Endothelial cell of umbilical vein (primary cell): ENCODE measurements around the gene POLR2L.

Experiments
- EZH2 ChIP-seq: IDR thresholded peaks from 2 replicates; pipeline ENCODE4 v1.6.1; 2012; ENCODE audit warnings: borderline replicate concordance, low read depth, mild to moderate bottlenecking, moderate library complexity, low read length, inconsistent platforms; ENCODE audit not compliant: severe bottlenecking
- FOS ChIP-seq: IDR thresholded peaks from 2 replicates; pipeline ENCODE4 v1.6.1; 2011; ENCODE audit warnings: mild to moderate bottlenecking, low read length, moderate library complexity, borderline replicate concordance; ENCODE audit not compliant: insufficient read depth
- JUN ChIP-seq: IDR thresholded peaks from 2 replicates; pipeline ENCODE4 v1.6.1; 2011; ENCODE audit warnings: borderline replicate concordance, low read depth; ENCODE audit not compliant: insufficient read length, insufficient read depth
- POLR2A ChIP-seq: IDR thresholded peaks from 2 replicates; pipeline ENCODE4 v1.6.1; 2012; ENCODE audit warnings: low read depth, mild to moderate bottlenecking, control low read depth, low read length
- POLR2AphosphoS5 ChIP-seq: IDR thresholded peaks from 2 replicates; pipeline ENCODE4 v1.6.1; 2012; ENCODE audit warnings: low read depth, mild to moderate bottlenecking, control low read depth, low read length, moderate library complexity; ENCODE audit not compliant: insufficient read depth
- TF ChIP-seq, protein P1 (sequence below), 2 donors: IDR thresholded peaks; 1 replicate in 1 of 2; 2 replicates in 1 of 2; pipeline ENCODE4 v1.5.1; 2011; ENCODE audit warnings: low read length in 2 of 2, mild to moderate bottlenecking in 2 of 2, moderate library complexity in 2 of 2, control low read depth in 1 of 2, inconsistent platforms in 1 of 2, low read depth in 1 of 2; ENCODE audit not compliant: insufficient read depth in 1 of 2; ENCODE audit errors: extremely low read depth in 1 of 2
- TF ChIP-seq, protein P2 (sequence below): IDR thresholded peaks from 2 replicates; pipeline ENCODE4 v1.6.1; 2011; ENCODE audit not compliant: insufficient read depth, insufficient read length

DNA sequence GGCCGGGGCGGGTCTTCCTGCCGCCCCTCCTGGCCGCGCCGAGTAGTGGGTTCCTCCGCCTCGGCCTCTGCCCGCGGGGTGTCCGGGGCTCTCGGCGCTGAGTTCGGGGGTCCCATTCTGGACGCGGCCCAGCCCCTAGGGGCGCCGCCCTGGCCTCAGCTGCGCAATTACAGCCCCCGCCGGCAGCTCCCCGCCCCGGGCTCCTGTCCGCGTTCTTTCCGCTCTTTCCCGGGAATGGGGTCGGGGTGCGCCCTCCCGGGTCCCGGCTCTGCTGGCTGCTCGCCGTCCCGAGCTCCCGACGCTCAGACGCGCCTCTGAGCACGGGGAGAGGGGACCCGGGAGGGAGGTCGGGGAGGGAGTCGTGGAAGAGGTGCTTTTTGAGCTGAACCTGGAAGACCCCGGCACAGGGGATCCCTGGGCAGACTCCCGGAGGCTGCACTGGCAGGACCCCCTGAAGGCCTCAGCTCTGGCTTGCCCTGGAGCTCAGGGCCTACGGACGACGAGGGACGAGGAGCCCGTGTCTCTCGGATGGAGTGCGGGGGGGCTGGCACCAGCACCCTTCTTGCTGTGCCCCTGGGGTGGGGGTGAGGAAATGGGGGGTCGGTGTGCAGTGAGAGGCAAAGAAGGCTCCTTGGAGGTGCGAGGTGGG, 881 bp upstream of the POLR2L start:
- TF ChIP-seq, protein P1, sequence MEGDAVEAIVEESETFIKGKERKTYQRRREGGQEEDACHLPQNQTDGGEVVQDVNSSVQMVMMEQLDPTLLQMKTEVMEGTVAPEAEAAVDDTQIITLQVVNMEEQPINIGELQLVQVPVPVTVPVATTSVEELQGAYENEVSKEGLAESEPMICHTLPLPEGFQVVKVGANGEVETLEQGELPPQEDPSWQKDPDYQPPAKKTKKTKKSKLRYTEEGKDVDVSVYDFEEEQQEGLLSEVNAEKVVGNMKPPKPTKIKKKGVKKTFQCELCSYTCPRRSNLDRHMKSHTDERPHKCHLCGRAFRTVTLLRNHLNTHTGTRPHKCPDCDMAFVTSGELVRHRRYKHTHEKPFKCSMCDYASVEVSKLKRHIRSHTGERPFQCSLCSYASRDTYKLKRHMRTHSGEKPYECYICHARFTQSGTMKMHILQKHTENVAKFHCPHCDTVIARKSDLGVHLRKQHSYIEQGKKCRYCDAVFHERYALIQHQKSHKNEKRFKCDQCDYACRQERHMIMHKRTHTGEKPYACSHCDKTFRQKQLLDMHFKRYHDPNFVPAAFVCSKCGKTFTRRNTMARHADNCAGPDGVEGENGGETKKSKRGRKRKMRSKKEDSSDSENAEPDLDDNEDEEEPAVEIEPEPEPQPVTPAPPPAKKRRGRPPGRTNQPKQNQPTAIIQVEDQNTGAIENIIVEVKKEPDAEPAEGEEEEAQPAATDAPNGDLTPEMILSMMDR (IDR thresholded peaks at IDR 0.05; ENCODE audit: extremely low read depth in 1 of 2, insufficient read depth in 1 of 2, low read depth in 1 of 2, low read length in 2 of 2), result peak in 1 of 2 donors; percentile 22
- no peak for TF ChIP-seq POLR2A
- no peak for TF ChIP-seq JUN
- TF ChIP-seq POLR2AphosphoS5, result no peak
- TF ChIP-seq FOS, result no peak
- TF ChIP-seq EZH2, result no peak
- TF ChIP-seq, protein P2, sequence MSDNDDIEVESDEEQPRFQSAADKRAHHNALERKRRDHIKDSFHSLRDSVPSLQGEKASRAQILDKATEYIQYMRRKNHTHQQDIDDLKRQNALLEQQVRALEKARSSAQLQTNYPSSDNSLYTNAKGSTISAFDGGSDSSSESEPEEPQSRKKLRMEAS, result no peak
